Calu3 (cell line): ENCODE data around the gene MEGF8. TPM values are rescaled to one million over a fixed set of nuclear protein-coding genes. Genes with fewer than 3 reads are reported as not detected.

ENCODE experiments used
- BruUV-seq: library from RNA; stranded (reverse); fragments of 400-500 nt; replicated peaks from 2 replicates; lab custom pipeline; 2021; lab: Mats Ljungman, UMichigan
- CTCF ChIA-PET: fragments of 300-600 bp; sonication (Branson Sonifier 250); formaldehyde crosslinking; loops from one replicate; lab custom pipeline; 2022; ENCODE audit warnings: antibody characterized with exemption; lab: Charles Lee
- DNase-seq: peaks from one replicate; pipeline ENCODE4 v3.0.0; 2022
- H3K27ac Mint-ChIP-seq: one replicate; pipeline ENCODE4 v1.8.0; 2022; ENCODE audit warnings: mixed read lengths; ENCODE audit not compliant: unreplicated experiment
- H3K27me3 Mint-ChIP-seq: one replicate; pipeline ENCODE4 v1.8.0; 2022; ENCODE audit warnings: mixed read lengths; ENCODE audit not compliant: unreplicated experiment
- H3K36me3 Mint-ChIP-seq: one replicate; pipeline ENCODE4 v1.8.0; 2022; ENCODE audit warnings: mild to moderate bottlenecking, moderate library complexity, mixed read lengths; ENCODE audit not compliant: insufficient read depth, unreplicated experiment
- H3K4me1 Mint-ChIP-seq: one replicate; pipeline ENCODE4 v1.8.0; 2022; ENCODE audit warnings: mild to moderate bottlenecking, low read depth, mixed read lengths; ENCODE audit not compliant: unreplicated experiment
- H3K4me3 Mint-ChIP-seq: one replicate; pipeline ENCODE4 v1.8.0; 2022; ENCODE audit warnings: mild to moderate bottlenecking, low read depth, moderate library complexity, mixed read lengths; ENCODE audit not compliant: unreplicated experiment
- H3K9me3 Mint-ChIP-seq: one replicate; pipeline ENCODE4 v1.8.0; 2022; ENCODE audit warnings: low read depth, mixed read lengths; ENCODE audit not compliant: unreplicated experiment
- CTCF ChIP-seq: fragments of 200-600 bp; IDR thresholded peaks from one replicate; pipeline ENCODE4 v1.8.0; 2022; ENCODE audit warnings: antibody characterized with exemption; ENCODE audit not compliant: unreplicated experiment
- intact Hi-C: fragments of 100-400 bp; cut with micrococcal nuclease; formaldehyde crosslinking; loops from one replicate; pipeline ENCODE4 v1.10.0; 2022; ENCODE audit not compliant: unreplicated experiment
- total RNA-seq: library from RNA; stranded (reverse); gene quantifications from 2 replicates; pipeline ENCODE4 v1.2.3, GENCODE V29; 2022

The MEGF8 gene
- total RNA-seq, 1 experiment from 2014 or later = 35.0 TPM

GRCh38 chr19:42366673-42367072, 41.2 kb downstream of the MEGF8 start:
- H3K27ac Mint-ChIP-seq = no peak overlapping the region
- H3K4me1 Mint-ChIP-seq = no peaks in the 10 kb centered on the region
- DNase-seq = no peak
- H3K9me3 Mint-ChIP-seq = peaks cover 10% of the 10 kb centered on the region
- no peak overlapping the region for H3K4me3 Mint-ChIP-seq
- CTCF ChIA-PET = no interaction called here
- BruUV-seq = no TSS peak
- no peaks in the 10 kb centered on the region for H3K27me3 Mint-ChIP-seq
- H3K36me3 Mint-ChIP-seq = peaks cover 13% of the 10 kb centered on the region
- no peak for TF ChIP-seq CTCF
- intact Hi-C loops = no loop called here

- no TSS peak for BruUV-seq
- Mint-ChIP-seq H3K27me3 (no peaks in the 10 kb centered on the region), H3K27ac (no peak overlapping the region), H3K4me3 (no peak overlapping the region), H3K4me1 (no peaks in the 10 kb centered on the region), H3K36me3 (peaks cover 17% of the 10 kb centered on the region), H3K9me3 (peaks cover 10% of the 10 kb centered on the region)
- CTCF ChIA-PET = no interaction called here
- no peak for DNase-seq
- TF ChIP-seq CTCF = no peak
- intact Hi-C loops = no loop called here
These were observed 42.5 kb downstream of the MEGF8 start for GRCh38 chr19:42367929-42368328.

- no peaks in the 10 kb centered on the region for H3K27me3 Mint-ChIP-seq
- no peaks in the 10 kb centered on the region for H3K4me1 Mint-ChIP-seq
- no TSS peak for BruUV-seq
These were observed 42.9 kb downstream of the MEGF8 start for GRCh38 chr19:42368360-42368759.

GRCh38 chr19:42368765-42369164, 43.3 kb downstream of the MEGF8 start:
- Mint-ChIP-seq H3K4me1 (no peaks in the 10 kb centered on the region), H3K4me3 (no peak overlapping the region), H3K27ac (no peak overlapping the region), H3K36me3 (peaks cover 17% of the 10 kb centered on the region), H3K9me3 (peaks cover 4% of the 10 kb centered on the region), H3K27me3 (no peaks in the 10 kb centered on the region)
- no TSS peak for BruUV-seq
- DNase-seq = no peak
- CTCF ChIA-PET = no interaction called here
- intact Hi-C loops = no loop called here
- TF ChIP-seq CTCF = no peak

More at GRCh38 chr19:42368360-42368759, 42.9 kb downstream of the MEGF8 start:
- Mint-ChIP-seq H3K36me3 (peaks cover 17% of the 10 kb centered on the region), H3K4me3 (no peak overlapping the region), H3K27ac (no peak overlapping the region), H3K9me3 (peaks cover 8% of the 10 kb centered on the region)
- intact Hi-C loops = no loop called here
- DNase-seq = no peak
- no peak for TF ChIP-seq CTCF
- CTCF ChIA-PET = no interaction called here
